Psoas muscle (tissue), 8 donors: ENCODE results near the gene NTHL1. TPM values are rescaled to one million over a fixed set of nuclear protein-coding genes. Genes with fewer than 3 reads are reported as not detected.

Experiments used
- ATAC-seq, 4 donors: fragments of 200-7000 bp; cut with Tn5 transposase; one replicate each; pipeline ENCODE4 v1.9.1; 2020; ENCODE audit warnings: moderate library complexity in 3 of 4, mild to moderate bottlenecking in 2 of 4
- DNase-seq, 2 donors: peaks; one replicate each; pipeline ENCODE4 v3.0.0-alpha.2; 2020
- H3K27ac ChIP-seq: fragments of 200-600 bp; one replicate; pipeline ENCODE4 v1.8.0; 2022
- H3K27me3 ChIP-seq, 3 donors: fragments of 200-600 bp in 1 of 3; one replicate each; pipeline versions ENCODE4 v1.6.1 to v1.8.0; 2013 to 2022; ENCODE audit warnings: low read length in 2 of 3, mild to moderate bottlenecking in 2 of 3, moderate library complexity in 1 of 3; ENCODE audit not compliant: insufficient read depth in 3 of 3
- H3K36me3 ChIP-seq, 2 donors: fragments of 200-600 bp in 1 of 2; one replicate each; pipeline versions ENCODE4 v1.6.1 to v1.8.0; 2013 to 2022; ENCODE audit warnings: low read depth in 1 of 2, mild to moderate bottlenecking in 1 of 2, moderate library complexity in 1 of 2; ENCODE audit not compliant: insufficient read depth in 1 of 2
- H3K4me1 ChIP-seq: fragments of 200-600 bp; one replicate; pipeline ENCODE4 v1.8.0; 2022
- H3K4me3 ChIP-seq: fragments of 200-600 bp; one replicate; pipeline ENCODE4 v1.8.0; 2022; ENCODE audit warnings: mild to moderate bottlenecking
- H3K9me3 ChIP-seq: fragments of 200-600 bp; one replicate; pipeline ENCODE4 v1.8.0; 2022
- CTCF ChIP-seq: fragments of 200-600 bp; IDR thresholded peaks from one replicate; pipeline ENCODE4 v1.8.0; 2022; ENCODE audit warnings: antibody characterized with exemption
- WGBS, 3 donors: extraction: QIAGEN DNeasy Blood & Tissue Kit; methylation state at CpG; one replicate each; pipeline versions ENCODE4 v1.1.6 to v1.1.7; 2013; 5-methylcytosine and 5-hydroxymethylcytosine counted together
- intact Hi-C, 2 donors: fragments of 100-400 bp; cut with DNase I; formaldehyde crosslinking; loops; one replicate each; pipeline versions ENCODE4 v1.11.0 to v1.14.2; 2022
- polyA plus RNA-seq, 3 donors: library from polyadenylated mRNA; stranded (reverse); fragments of 200-250 nt; gene quantifications; one replicate each; pipeline ENCODE4 v1.2.3, GENCODE V29; 2013
- total RNA-seq, 4 donors: library from RNA; stranded (reverse); fragmentation: NEBNext Ultra II Directional in 2 of 4; extraction: Animal tissue kit (Norgen Biotek cat#: 25700) in 2 of 4; gene quantifications; one replicate each; pipeline versions ENCODE4 v1.2.1 to v1.2.4, GENCODE V29; 2021 to 2023
- donor health status: healthy with polysubstance abuse.
- donor health status: DM: no; HTN: no; CAD: no; lungs with moderate emphysema.
- donor health status: Bipolar disorder and iron deficiency.
- donor health status: healthy.
- donor health status: DM: yes; HTN: yes; CAD: no.
- donor health status: DM: no; HTN: no; CAD: no.
- donor health status: DM: no; HTN: no; CAD: no.
- donor health status: DM: yes; HTN: yes; CAD: no.

The NTHL1 gene
- total and polyA plus RNA-seq, 7 donors = 3.1 to 17.7 (median 8.0) TPM

GRCh38 chr16:1991588-1991947, 56.1 kb downstream of the NTHL1 start:
- WGBS, 3 donors = 16 to 19% (median 18%) methylated on average over 20 to 22 of the region's 22 CpGs
- peak in 1 of 2 donors; percentile 10 for DNase-seq
- Histone ChIP-seq H3K27ac (no peak overlapping the region), H3K27me3 (peaks cover 0 to 34% (median 20%) of the 10 kb centered on the region in 3 donors), H3K9me3 (no peaks in the 10 kb centered on the region), H3K4me3 (peak overlapping the region; percentile 62), H3K4me1 (peaks cover 13% of the 10 kb centered on the region), H3K36me3 (peaks cover 0 to 8% of the 10 kb centered on the region in 2 donors)
- no peak for TF ChIP-seq CTCF
- intact Hi-C loops = no loop called here
- ATAC-seq = no peak

- intact Hi-C loops = no loop called here
- peaks cover 0 to 34% (median 20%) of the 10 kb centered on the region in 3 donors for H3K27me3 ChIP-seq
- ATAC-seq = peak in 1 of 4 donors; percentile 7
These were observed 56.5 kb downstream of the NTHL1 start for GRCh38 chr16:1991135-1991551.

GRCh38 chr16:1990351-1991134, 57.1 kb downstream of the NTHL1 start:
- Histone ChIP-seq H3K27me3 (peaks cover 0 to 34% (median 20%) of the 10 kb centered on the region in 3 donors), H3K4me1 (peaks cover 13% of the 10 kb centered on the region), H3K4me3 (peak overlapping the region; percentile 1), H3K9me3 (no peaks in the 10 kb centered on the region), H3K36me3 (peaks cover 4 to 18% of the 10 kb centered on the region in 2 donors), H3K27ac (no peak overlapping the region)
- ATAC-seq = no peak
- WGBS, 3 donors = 2 to 5% (median 4%) methylated on average over 31 to 50 of the region's 50 CpGs
- intact Hi-C loops = no loop called here
- no peak for TF ChIP-seq CTCF
- DNase-seq = no peak

More at GRCh38 chr16:1991135-1991551, 56.5 kb downstream of the NTHL1 start:
- Histone ChIP-seq H3K4me1 (peaks cover 13% of the 10 kb centered on the region), H3K27ac (no peak overlapping the region), H3K4me3 (peak overlapping the region; percentile 7), H3K36me3 (peaks cover 0 to 12% of the 10 kb centered on the region in 2 donors), H3K9me3 (no peaks in the 10 kb centered on the region)
- no peak for DNase-seq
- 15 to 18% (median 18%) methylated on average over 17 to 18 of the region's 18 CpGs for WGBS, 3 donors
- TF ChIP-seq CTCF = no peak

GRCh38 chr16:1990101-1990350, 57.6 kb downstream of the NTHL1 start:
- H3K27ac ChIP-seq = no peak overlapping the region
- no peak overlapping the region for H3K4me3 ChIP-seq
- H3K27me3 ChIP-seq = peaks cover 0 to 34% (median 20%) of the 10 kb centered on the region in 3 donors
- DNase-seq = no peak
- ATAC-seq = no peak
- TF ChIP-seq CTCF = no peak
- WGBS, 3 donors = 0 to 2% (median 1%) methylated on average over 7 to 25 of the region's 25 CpGs
- H3K9me3 ChIP-seq = no peaks in the 10 kb centered on the region
- peaks cover 4 to 23% of the 10 kb centered on the region in 2 donors for H3K36me3 ChIP-seq
- peaks cover 18% of the 10 kb centered on the region for H3K4me1 ChIP-seq
- intact Hi-C loops = no loop called here

Other genes starting within 250 kb of the NTHL1 start
- gene HAGH, start 221.0 kb downstream of the NTHL1 start, total RNA-seq = 100 to 1,000 TPM; 123 to 167 (median 157) TPM
- 100 to 1,000 TPM; 112 to 277 (median 186) TPM for gene HAGH, start 221.0 kb downstream of the NTHL1 start, polyA plus RNA-seq
- gene FAHD1, start 220.6 kb downstream of the NTHL1 start, total RNA-seq = 10 to 100 TPM; 23.2 to 28.1 (median 24.1) TPM
- gene FAHD1, start 220.6 kb downstream of the NTHL1 start, polyA plus RNA-seq = 10 to 100 TPM; 27.0 to 63.8 (median 30.2) TPM
- gene MEIOB, start 175.7 kb downstream of the NTHL1 start, total RNA-seq = not detected
- gene MEIOB, start 175.7 kb downstream of the NTHL1 start, polyA plus RNA-seq = not detected
- gene HS3ST6, start 129.4 kb downstream of the NTHL1 start, total RNA-seq = not detected
- gene HS3ST6, start 129.4 kb downstream of the NTHL1 start, polyA plus RNA-seq = not detected
- 10 to 100 TPM; 44.2 to 65.3 (median 53.2) TPM for gene MSRB1, start 104.6 kb downstream of the NTHL1 start, total RNA-seq
- gene MSRB1, start 104.6 kb downstream of the NTHL1 start, polyA plus RNA-seq = 10 to 100 TPM; 50.4 to 83.4 (median 76.1) TPM
- 100 to 1,000 TPM; 205 to 296 (median 233) TPM for gene RPL3L, start 93.1 kb downstream of the NTHL1 start, total RNA-seq
- 100 to 1,000 TPM; 116 to 315 (median 188) TPM for gene RPL3L, start 93.1 kb downstream of the NTHL1 start, polyA plus RNA-seq
- gene NDUFB10, start 88.3 kb downstream of the NTHL1 start, total RNA-seq = 100 to 1,000 TPM; 350 to 465 (median 373) TPM
- 100 to 1,000 TPM; 753 to 870 (median 797) TPM for gene NDUFB10, start 88.3 kb downstream of the NTHL1 start, polyA plus RNA-seq
- 1,000 to 10,000 TPM; 1,044 to 1,902 (median 1,426) TPM for gene RPS2, start 83.0 kb downstream of the NTHL1 start, total RNA-seq
- gene RPS2, start 83.0 kb downstream of the NTHL1 start, polyA plus RNA-seq = 1,000 to 10,000 TPM; 2,097 to 3,940 (median 2,652) TPM
- not detected for gene RNF151, start 81.0 kb downstream of the NTHL1 start, total RNA-seq
- gene RNF151, start 81.0 kb downstream of the NTHL1 start, polyA plus RNA-seq = not detected
- gene TBL3, start 75.8 kb downstream of the NTHL1 start, total RNA-seq = 10 to 100 TPM; 31.5 to 41.8 (median 40.7) TPM
- 10 to 100 TPM; 51.6 to 78.0 (median 55.8) TPM for gene TBL3, start 75.8 kb downstream of the NTHL1 start, polyA plus RNA-seq
- under 1 TPM in 1 of 4 donors, not detected in 3; 0.20 TPM for gene NOXO1, start 66.4 kb downstream of the NTHL1 start, total RNA-seq
- under 1 TPM; 0.27 to 0.77 (median 0.39) TPM for gene NOXO1, start 66.4 kb downstream of the NTHL1 start, polyA plus RNA-seq
- gene GFER, start 63.6 kb downstream of the NTHL1 start, total RNA-seq = 10 to 100 TPM; 18.9 to 34.2 (median 28.4) TPM
- gene GFER, start 63.6 kb downstream of the NTHL1 start, polyA plus RNA-seq = 10 to 100 TPM; 40.0 to 53.2 (median 43.5) TPM
- gene SYNGR3, start 57.9 kb downstream of the NTHL1 start, total RNA-seq = under 1 TPM in 3 of 4 donors, not detected in 1; 0.24 to 0.52 (median 0.25) TPM
- under 1 TPM; 0.24 to 0.85 (median 0.25) TPM for gene SYNGR3, start 57.9 kb downstream of the NTHL1 start, polyA plus RNA-seq
- gene ZNF598, start 38.0 kb downstream of the NTHL1 start, total RNA-seq = 10 to 100 TPM; 27.4 to 46.6 (median 44.8) TPM
- 10 to 100 TPM; 35.6 to 58.8 (median 51.9) TPM for gene ZNF598, start 38.0 kb downstream of the NTHL1 start, polyA plus RNA-seq
- under 1 TPM in 1 of 4 donors, not detected in 3; 0.66 TPM for gene NPW, start 28.0 kb downstream of the NTHL1 start, total RNA-seq
- gene NPW, start 28.0 kb downstream of the NTHL1 start, polyA plus RNA-seq = under 1 TPM in 2 of 3 donors, not detected in 1; 0.14 to 0.43 TPM
- gene NHERF2, start 20.9 kb downstream of the NTHL1 start, total RNA-seq = 100 to 1,000 TPM in 1 of 4 donors, 10 to 100 TPM in 3; 61.6 to 156 (median 90.4) TPM
- 10 to 100 TPM; 76.4 to 90.8 (median 86.2) TPM for gene NHERF2, start 20.9 kb downstream of the NTHL1 start, polyA plus RNA-seq
- gene TSC2, start 151 bp upstream of the NTHL1 start, total RNA-seq = 10 to 100 TPM; 60.8 to 89.9 (median 73.8) TPM
- gene TSC2, start 151 bp upstream of the NTHL1 start, polyA plus RNA-seq = 10 to 100 TPM; 27.8 to 43.0 (median 29.7) TPM
- 100 to 1,000 TPM in 1 of 4 donors, 10 to 100 TPM in 3; 59.1 to 123 (median 86.0) TPM for gene PKD1, start 88.1 kb upstream of the NTHL1 start, total RNA-seq
- 10 to 100 TPM; 33.9 to 93.3 (median 58.4) TPM for gene PKD1, start 88.1 kb upstream of the NTHL1 start, polyA plus RNA-seq
- gene RAB26, start 100.8 kb upstream of the NTHL1 start, total RNA-seq = 1 to 10 TPM in 1 of 4 donors, under 1 TPM in 3; 0.32 to 1.7 (median 0.83) TPM
- gene RAB26, start 100.8 kb upstream of the NTHL1 start, polyA plus RNA-seq = under 1 TPM; 0.17 to 0.31 (median 0.21) TPM
- gene TRAF7, start 107.9 kb upstream of the NTHL1 start, total RNA-seq = 10 to 100 TPM; 15.6 to 47.5 (median 38.9) TPM
- gene TRAF7, start 107.9 kb upstream of the NTHL1 start, polyA plus RNA-seq = 10 to 100 TPM; 20.8 to 39.1 (median 27.3) TPM
- 1 to 10 TPM in 1 of 4 donors, under 1 TPM in 3; 0.63 to 1.0 (median 0.76) TPM for gene CASKIN1, start 148.8 kb upstream of the NTHL1 start, total RNA-seq
- gene CASKIN1, start 148.8 kb upstream of the NTHL1 start, polyA plus RNA-seq = under 1 TPM; 0.32 to 0.45 (median 0.43) TPM
- 10 to 100 TPM; 18.8 to 35.0 (median 28.7) TPM for gene MLST8, start 157.6 kb upstream of the NTHL1 start, total RNA-seq
- 10 to 100 TPM; 58.1 to 60.5 (median 59.7) TPM for gene MLST8, start 157.6 kb upstream of the NTHL1 start, polyA plus RNA-seq
- 1 to 10 TPM in 3 of 4 donors, under 1 TPM in 1; 0.86 to 5.3 (median 4.1) TPM for gene BRICD5, start 163.0 kb upstream of the NTHL1 start, total RNA-seq
- 1 to 10 TPM; 1.4 to 3.1 (median 1.8) TPM for gene BRICD5, start 163.0 kb upstream of the NTHL1 start, polyA plus RNA-seq
- 10 to 100 TPM; 27.2 to 35.9 (median 29.8) TPM for gene PGP, start 167.0 kb upstream of the NTHL1 start, total RNA-seq
- 10 to 100 TPM; 20.9 to 27.4 (median 24.0) TPM for gene PGP, start 167.0 kb upstream of the NTHL1 start, polyA plus RNA-seq
- gene E4F1, start 175.8 kb upstream of the NTHL1 start, total RNA-seq = 10 to 100 TPM; 11.1 to 22.9 (median 12.8) TPM
- 10 to 100 TPM; 16.8 to 21.8 (median 19.1) TPM for gene E4F1, start 175.8 kb upstream of the NTHL1 start, polyA plus RNA-seq
- gene DNASE1L2, start 188.6 kb upstream of the NTHL1 start, total RNA-seq = 1 to 10 TPM in 1 of 4 donors, under 1 TPM in 3; 0.28 to 1.2 (median 0.60) TPM
- under 1 TPM; 0.17 to 0.35 (median 0.30) TPM for gene DNASE1L2, start 188.6 kb upstream of the NTHL1 start, polyA plus RNA-seq
- gene ECI1, start 203.8 kb upstream of the NTHL1 start, total RNA-seq = 100 to 1,000 TPM; 103 to 143 (median 126) TPM
- gene ECI1, start 203.8 kb upstream of the NTHL1 start, polyA plus RNA-seq = 100 to 1,000 TPM in 2 of 3 donors, 10 to 100 TPM in 1; 81.7 to 205 (median 183) TPM
- gene RNPS1, start 220.3 kb upstream of the NTHL1 start, total RNA-seq = 100 to 1,000 TPM; 165 to 251 (median 187) TPM
- gene RNPS1, start 220.3 kb upstream of the NTHL1 start, polyA plus RNA-seq = 100 to 1,000 TPM; 193 to 441 (median 352) TPM